HepG2 (cell line): ENCODE measurements around the gene GCH1. TPM values are rescaled to one million over a fixed set of nuclear protein-coding genes. Genes with fewer than 3 reads are reported as not detected.
A peak's percentile ranks its signal among the peaks of the same experiment; 100 is the strongest.

Experiments
- ATF1 ChIP-seq: IDR thresholded peaks from 2 replicates; pipeline ENCODE4 v1.6.1; 2016; ENCODE audit warnings: mild to moderate bottlenecking, control low read depth
- FOSL2 ChIP-seq: sonication (generic); formaldehyde crosslinking; IDR thresholded peaks from 2 replicates; pipeline ENCODE4 v1.4.0; 2020; ENCODE audit warnings: missing genetic modification reagents
- HOXA9 ChIP-seq: sonication (generic); formaldehyde crosslinking; IDR thresholded peaks from 2 replicates; pipeline ENCODE4 v1.8.1; 2022; ENCODE audit warnings: missing genetic modification reagents, mild to moderate bottlenecking, moderate library complexity, borderline replicate concordance
- MAFF ChIP-seq: IDR thresholded peaks from 2 replicates; pipeline ENCODE4 v1.6.1; 2011; ENCODE audit warnings: low read depth, low read length, improper control_type of control experiment
- MLLT10 ChIP-seq: sonication (generic); formaldehyde crosslinking; IDR thresholded peaks from 2 replicates; pipeline ENCODE4 v1.4.0; 2020; ENCODE audit warnings: missing genetic modification reagents
- NFYC ChIP-seq: IDR thresholded peaks from 2 replicates; pipeline ENCODE4 v1.6.1; 2016; ENCODE audit warnings: missing genetic modification reagents, missing compliant biosample characterization
- RFX1 ChIP-seq: fragments of 450-650 bp; IDR thresholded peaks from 2 replicates; pipeline ENCODE4 v1.6.1; 2017
- SNAPC2 ChIP-seq: sonication (generic); formaldehyde crosslinking; IDR thresholded peaks from 2 replicates; pipeline ENCODE4 v1.8.1; 2022; ENCODE audit warnings: mild to moderate bottlenecking, missing genetic modification reagents
- ZFP41 ChIP-seq: sonication (generic); formaldehyde crosslinking; IDR thresholded peaks from 2 replicates; pipeline ENCODE4 v1.4.0; 2020; ENCODE audit warnings: mild to moderate bottlenecking, missing genetic modification reagents, borderline replicate concordance
- ZNF24 ChIP-seq: fragments of 450-650 bp; IDR thresholded peaks from 2 replicates; pipeline ENCODE4 v1.6.1; 2017; ENCODE audit warnings: antibody characterized with exemption, mild to moderate bottlenecking
- ZNF543 ChIP-seq: sonication (generic); formaldehyde crosslinking; IDR thresholded peaks from 2 replicates; pipeline ENCODE4 v1.4.0; 2020; ENCODE audit warnings: mild to moderate bottlenecking, missing genetic modification reagents
- ZNF605 ChIP-seq: sonication (generic); formaldehyde crosslinking; IDR thresholded peaks from 2 replicates; pipeline ENCODE4 v1.8.0; 2022; ENCODE audit warnings: mild to moderate bottlenecking, missing genetic modification reagents
- ZNF614 ChIP-seq: IDR thresholded peaks from 2 replicates; pipeline ENCODE4 v1.6.1; 2018; ENCODE audit warnings: missing biosample characterization, missing genetic modification reagents, inconsistent platforms, borderline replicate concordance
- ZNF782 ChIP-seq: sonication (generic); formaldehyde crosslinking; IDR thresholded peaks from 2 replicates; pipeline ENCODE4 v1.4.0; 2020; ENCODE audit warnings: missing genetic modification reagents, mild to moderate bottlenecking, borderline replicate concordance
- ZNF883 ChIP-seq: sonication (generic); formaldehyde crosslinking; IDR thresholded peaks from 2 replicates; pipeline ENCODE4 v1.5.1; 2020; ENCODE audit warnings: mild to moderate bottlenecking, missing genetic modification reagents; ENCODE audit errors: not compliant biosample characterization
- polyA plus RNA-seq, 8 experiments: library from polyadenylated mRNA; depleted of rRNA in 3 of 8; stranded (reverse) in 7 of 8; unstranded in 1 of 8; fragments of >200 nt; fragmentation: Illumina TruSeq in 4 of 8; extraction: Trizol in 4 of 8; gene quantifications; 2 replicates each; pipeline versions ENCODE4 v1.2.1 to v1.2.3, GENCODE V29; 2011 to 2016; ENCODE audit warnings: low read depth in 4 of 8, missing spikeins in 1 of 8, mixed read lengths in 1 of 8; ENCODE audit not compliant: insufficient read depth in 1 of 8
- total RNA-seq, 5 experiments: library from RNA; depleted of rRNA; stranded (reverse); fragments of >200 nt; fragmentation: Illumina TruSeq; extraction: Trizol; gene quantifications; 2 replicates each; pipeline ENCODE4 v1.2.3, GENCODE V29; 2016; ENCODE audit warnings: low read depth in 1 of 5
- TF ChIP-seq, protein P1 (sequence below): sonication (generic); formaldehyde crosslinking; IDR thresholded peaks from 2 replicates; pipeline ENCODE4 v1.8.0; 2022; ENCODE audit warnings: mild to moderate bottlenecking, missing genetic modification reagents
- TF ChIP-seq, protein P2 (sequence below): sonication (generic); formaldehyde crosslinking; IDR thresholded peaks from 2 replicates; pipeline ENCODE4 v1.4.0; 2020; ENCODE audit warnings: mild to moderate bottlenecking, missing genetic modification reagents
- TF ChIP-seq, protein P3 (sequence below): sonication (generic); formaldehyde crosslinking; IDR thresholded peaks from 2 replicates; pipeline ENCODE4 v1.5.0; 2020; ENCODE audit warnings: missing genetic modification reagents, mild to moderate bottlenecking, borderline replicate concordance
- TF ChIP-seq, protein P4 (sequence below): sonication (generic); formaldehyde crosslinking; IDR thresholded peaks from 2 replicates; pipeline ENCODE4 v1.4.0; 2020; ENCODE audit warnings: missing genetic modification reagents, low read depth, mild to moderate bottlenecking, borderline replicate concordance
- TF ChIP-seq, protein P5 (sequence below): IDR thresholded peaks from 2 replicates; pipeline ENCODE4 v1.6.1; 2012; ENCODE audit warnings: low read length, improper control_type of control experiment

GCH1 gene
- total and polyA plus RNA-seq, 2 of the 13 experiments (the other 11 are each of a cell fraction or from before 2014, with no cell fraction given): 15.0 to 25.2 TPM

DNA sequence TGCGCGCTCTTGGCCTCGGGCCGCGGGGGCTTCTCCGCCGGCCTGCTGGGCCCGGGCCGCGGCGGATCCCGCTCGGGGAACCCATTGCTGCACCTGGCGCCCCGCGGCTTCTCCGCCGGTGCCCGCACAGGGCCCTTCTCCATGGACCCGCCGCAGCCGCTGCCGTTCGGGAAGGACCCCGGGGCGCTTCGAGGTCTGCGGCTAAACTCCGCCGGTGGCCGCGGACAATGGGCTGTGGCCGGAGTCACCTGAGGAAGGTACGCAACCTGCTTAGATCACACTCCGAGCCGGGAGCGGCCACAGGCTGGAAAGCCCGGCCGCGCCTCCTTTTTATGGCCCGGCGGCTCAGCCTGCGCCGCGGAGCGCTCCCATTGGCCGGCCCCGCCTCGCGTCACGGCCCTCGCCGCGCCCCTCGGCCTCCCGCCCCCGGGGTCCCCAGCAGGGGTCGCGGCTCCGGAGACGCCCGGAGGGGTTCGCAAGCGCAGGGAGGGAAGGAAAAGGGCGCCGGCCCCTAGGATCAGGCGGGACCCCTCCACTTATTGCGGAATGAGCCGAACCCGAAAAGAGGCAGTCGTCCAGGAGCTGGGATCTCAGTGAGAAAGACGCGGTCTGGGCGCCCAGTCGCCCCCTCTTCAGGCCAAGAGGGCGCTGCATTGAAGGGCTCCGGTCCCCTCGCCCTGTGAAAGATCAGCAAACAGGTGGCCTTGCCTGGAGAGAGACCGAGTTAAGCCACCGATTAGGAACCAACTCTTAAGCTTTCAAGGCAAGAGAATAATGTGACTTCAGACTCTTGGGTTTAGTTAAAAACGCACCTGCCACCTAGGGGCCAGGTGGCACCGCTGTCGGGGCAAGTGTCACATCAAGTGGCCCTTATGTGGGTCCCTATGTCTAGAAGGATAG is at the start of gene GCH1 (continued):
- TF ChIP-seq, protein P1, sequence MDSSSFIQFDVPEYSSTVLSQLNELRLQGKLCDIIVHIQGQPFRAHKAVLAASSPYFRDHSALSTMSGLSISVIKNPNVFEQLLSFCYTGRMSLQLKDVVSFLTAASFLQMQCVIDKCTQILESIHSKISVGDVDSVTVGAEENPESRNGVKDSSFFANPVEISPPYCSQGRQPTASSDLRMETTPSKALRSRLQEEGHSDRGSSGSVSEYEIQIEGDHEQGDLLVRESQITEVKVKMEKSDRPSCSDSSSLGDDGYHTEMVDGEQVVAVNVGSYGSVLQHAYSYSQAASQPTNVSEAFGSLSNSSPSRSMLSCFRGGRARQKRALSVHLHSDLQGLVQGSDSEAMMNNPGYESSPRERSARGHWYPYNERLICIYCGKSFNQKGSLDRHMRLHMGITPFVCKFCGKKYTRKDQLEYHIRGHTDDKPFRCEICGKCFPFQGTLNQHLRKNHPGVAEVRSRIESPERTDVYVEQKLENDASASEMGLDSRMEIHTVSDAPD (CRISPR knock-in tag): no peak
- TF ChIP-seq, protein P2, sequence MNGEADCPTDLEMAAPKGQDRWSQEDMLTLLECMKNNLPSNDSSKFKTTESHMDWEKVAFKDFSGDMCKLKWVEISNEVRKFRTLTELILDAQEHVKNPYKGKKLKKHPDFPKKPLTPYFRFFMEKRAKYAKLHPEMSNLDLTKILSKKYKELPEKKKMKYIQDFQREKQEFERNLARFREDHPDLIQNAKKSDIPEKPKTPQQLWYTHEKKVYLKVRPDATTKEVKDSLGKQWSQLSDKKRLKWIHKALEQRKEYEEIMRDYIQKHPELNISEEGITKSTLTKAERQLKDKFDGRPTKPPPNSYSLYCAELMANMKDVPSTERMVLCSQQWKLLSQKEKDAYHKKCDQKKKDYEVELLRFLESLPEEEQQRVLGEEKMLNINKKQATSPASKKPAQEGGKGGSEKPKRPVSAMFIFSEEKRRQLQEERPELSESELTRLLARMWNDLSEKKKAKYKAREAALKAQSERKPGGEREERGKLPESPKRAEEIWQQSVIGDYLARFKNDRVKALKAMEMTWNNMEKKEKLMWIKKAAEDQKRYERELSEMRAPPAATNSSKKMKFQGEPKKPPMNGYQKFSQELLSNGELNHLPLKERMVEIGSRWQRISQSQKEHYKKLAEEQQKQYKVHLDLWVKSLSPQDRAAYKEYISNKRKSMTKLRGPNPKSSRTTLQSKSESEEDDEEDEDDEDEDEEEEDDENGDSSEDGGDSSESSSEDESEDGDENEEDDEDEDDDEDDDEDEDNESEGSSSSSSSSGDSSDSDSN: peak; percentile 94
- TF ChIP-seq NFYC (CRISPR knock-in tag) (peak; percentile 71), ZNF614 (CRISPR knock-in tag) (no peak), MAFF (no peak), ZNF782 (CRISPR knock-in tag) (peak; percentile 28; the same call in 1 of the 2 replicates), RFX1 (no peak), ZNF605 (CRISPR knock-in tag) (no peak), MLLT10 (no peak), FOSL2 (no peak), HOXA9 (CRISPR knock-in tag) (no peak; the same call in 1 of the 2 replicates), SNAPC2 (0 out of 2 replicates have a peak, but pooled peaks have one; percentile 6), ZFP41 (no peak), ZNF543 (CRISPR knock-in tag) (0 out of 2 replicates have a peak, but pooled peaks have one; percentile 46), ZNF883 (peak; percentile 4), ATF1 (CRISPR knock-in tag) (no peak), ZNF24 (no peak)
- TF ChIP-seq, protein P3, sequence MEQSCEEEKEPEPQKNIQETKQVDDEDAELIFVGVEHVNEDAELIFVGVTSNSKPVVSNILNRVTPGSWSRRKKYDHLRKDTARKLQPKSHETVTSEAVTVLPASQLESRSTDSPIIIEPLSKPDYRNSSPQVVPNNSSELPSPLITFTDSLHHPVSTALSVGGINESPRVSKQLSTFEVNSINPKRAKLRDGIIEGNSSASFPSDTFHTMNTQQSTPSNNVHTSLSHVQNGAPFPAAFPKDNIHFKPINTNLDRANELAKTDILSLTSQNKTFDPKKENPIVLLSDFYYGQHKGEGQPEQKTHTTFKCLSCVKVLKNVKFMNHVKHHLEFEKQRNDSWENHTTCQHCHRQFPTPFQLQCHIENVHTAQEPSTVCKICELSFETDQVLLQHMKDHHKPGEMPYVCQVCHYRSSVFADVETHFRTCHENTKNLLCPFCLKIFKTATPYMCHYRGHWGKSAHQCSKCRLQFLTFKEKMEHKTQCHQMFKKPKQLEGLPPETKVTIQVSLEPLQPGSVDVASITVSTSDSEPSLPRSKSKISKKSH (CRISPR knock-in tag): no peak
- TF ChIP-seq, protein P4, sequence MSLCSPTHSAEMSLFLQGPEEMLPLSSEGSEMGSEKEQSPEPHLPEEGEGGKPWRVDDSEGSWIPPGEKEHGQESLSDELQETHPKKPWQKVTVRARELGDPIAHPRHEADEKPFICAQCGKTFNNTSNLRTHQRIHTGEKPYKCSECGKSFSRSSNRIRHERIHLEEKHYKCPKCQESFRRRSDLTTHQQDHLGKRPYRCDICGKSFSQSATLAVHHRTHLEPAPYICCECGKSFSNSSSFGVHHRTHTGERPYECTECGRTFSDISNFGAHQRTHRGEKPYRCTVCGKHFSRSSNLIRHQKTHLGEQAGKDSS: no peak
- TF ChIP-seq, protein P5, sequence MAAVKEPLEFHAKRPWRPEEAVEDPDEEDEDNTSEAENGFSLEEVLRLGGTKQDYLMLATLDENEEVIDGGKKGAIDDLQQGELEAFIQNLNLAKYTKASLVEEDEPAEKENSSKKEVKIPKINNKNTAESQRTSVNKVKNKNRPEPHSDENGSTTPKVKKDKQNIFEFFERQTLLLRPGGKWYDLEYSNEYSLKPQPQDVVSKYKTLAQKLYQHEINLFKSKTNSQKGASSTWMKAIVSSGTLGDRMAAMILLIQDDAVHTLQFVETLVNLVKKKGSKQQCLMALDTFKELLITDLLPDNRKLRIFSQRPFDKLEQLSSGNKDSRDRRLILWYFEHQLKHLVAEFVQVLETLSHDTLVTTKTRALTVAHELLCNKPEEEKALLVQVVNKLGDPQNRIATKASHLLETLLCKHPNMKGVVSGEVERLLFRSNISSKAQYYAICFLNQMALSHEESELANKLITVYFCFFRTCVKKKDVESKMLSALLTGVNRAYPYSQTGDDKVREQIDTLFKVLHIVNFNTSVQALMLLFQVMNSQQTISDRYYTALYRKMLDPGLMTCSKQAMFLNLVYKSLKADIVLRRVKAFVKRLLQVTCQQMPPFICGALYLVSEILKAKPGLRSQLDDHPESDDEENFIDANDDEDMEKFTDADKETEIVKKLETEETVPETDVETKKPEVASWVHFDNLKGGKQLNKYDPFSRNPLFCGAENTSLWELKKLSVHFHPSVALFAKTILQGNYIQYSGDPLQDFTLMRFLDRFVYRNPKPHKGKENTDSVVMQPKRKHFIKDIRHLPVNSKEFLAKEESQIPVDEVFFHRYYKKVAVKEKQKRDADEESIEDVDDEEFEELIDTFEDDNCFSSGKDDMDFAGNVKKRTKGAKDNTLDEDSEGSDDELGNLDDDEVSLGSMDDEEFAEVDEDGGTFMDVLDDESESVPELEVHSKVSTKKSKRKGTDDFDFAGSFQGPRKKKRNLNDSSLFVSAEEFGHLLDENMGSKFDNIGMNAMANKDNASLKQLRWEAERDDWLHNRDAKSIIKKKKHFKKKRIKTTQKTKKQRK: no peak
